Skeletal muscle cell (primary cell): ENCODE data around the gene PRPF19.

Experiments used
- DNase-seq: peaks from one replicate; pipeline ENCODE4 v3.0.0-alpha.2; 2010; ENCODE audit warnings: low read depth
- H3K4me3 ChIP-seq: 2 replicates; pipeline ENCODE4 v1.5.1; 2011; ENCODE audit warnings: low read depth, mild to moderate bottlenecking, control low read depth, low read length, moderate library complexity

Gene PRPF19

GRCh38 chr11:60906132-60906972, at the start of gene PRPF19:
PRPF19 (minus strand) TSS chr11:60906585; CDS start chr11:60906382, 203 bp downstream.
- H3K4me3 ChIP-seq: peak within 1 kb of the TSS; percentile 92
- DNase-seq: peak; percentile 73

GRCh38 chr11:60955571-60955970, 49.2 kb upstream of the PRPF19 start:
- no peak for DNase-seq
- H3K4me3 ChIP-seq: no peak overlapping the region

GRCh38 chr11:60954421-60954820, 48.0 kb upstream of the PRPF19 start:
- DNase-seq: no peak
- no peak overlapping the region for H3K4me3 ChIP-seq

GRCh38 chr11:60953781-60954180, 47.4 kb upstream of the PRPF19 start:
- no peak for DNase-seq
- no peak overlapping the region for H3K4me3 ChIP-seq

- H3K4me3 ChIP-seq: no peak overlapping the region
- DNase-seq: no peak
These were observed 46.4 kb upstream of the PRPF19 start for GRCh38 chr11:60952742-60953170.

GRCh38 chr11:60951904-60952741, 45.7 kb upstream of the PRPF19 start, which contains the start of gene SLC15A3:
SLC15A3 (minus strand) TSS chr11:60952176; CDS start chr11:60951551, 625 bp downstream.
- peak within 1 kb of the TSS; percentile 37 for H3K4me3 ChIP-seq
- DNase-seq: no peak

GRCh38 chr11:60951606-60951903, 45.2 kb upstream of the PRPF19 start:
- no peak for DNase-seq
- H3K4me3 ChIP-seq: peak overlapping the region; percentile 2

- no peak for DNase-seq
- H3K4me3 ChIP-seq: peak overlapping the region; percentile 2
These were observed 44.7 kb upstream of the PRPF19 start for GRCh38 chr11:60950933-60951605.

GRCh38 chr11:60950024-60950423, 43.6 kb upstream of the PRPF19 start:
- no peak overlapping the region for H3K4me3 ChIP-seq
- DNase-seq: no peak

GRCh38 chr11:60948250-60948649, 41.9 kb upstream of the PRPF19 start:
- no peak overlapping the region for H3K4me3 ChIP-seq
- no peak for DNase-seq

- DNase-seq: no peak
- H3K4me3 ChIP-seq: no peak overlapping the region
These were observed 41.3 kb upstream of the PRPF19 start for GRCh38 chr11:60947700-60948099.

- H3K4me3 ChIP-seq: no peak overlapping the region
- DNase-seq: no peak
These were observed 40.3 kb upstream of the PRPF19 start for GRCh38 chr11:60946601-60947264.

- no peak overlapping the region for H3K4me3 ChIP-seq
- no peak for DNase-seq
These were observed 38.9 kb upstream of the PRPF19 start for GRCh38 chr11:60945295-60945667.

- no peak for DNase-seq
- no peak overlapping the region for H3K4me3 ChIP-seq
These were observed 38.3 kb upstream of the PRPF19 start for GRCh38 chr11:60944490-60945294.

- no peak overlapping the region for H3K4me3 ChIP-seq
These were observed 36.7 kb upstream of the PRPF19 start for GRCh38 chr11:60942970-60943565.

GRCh38 chr11:60942219-60942618, 35.8 kb upstream of the PRPF19 start:
- no peak overlapping the region for H3K4me3 ChIP-seq
- DNase-seq: no peak

More at GRCh38 chr11:60942970-60943565, 36.7 kb upstream of the PRPF19 start:
- no peak for DNase-seq

- no peak overlapping the region for H3K4me3 ChIP-seq
- no peak for DNase-seq
These were observed 35.2 kb upstream of the PRPF19 start for GRCh38 chr11:60941371-60942119.

GRCh38 chr11:60939855-60940254, 33.5 kb upstream of the PRPF19 start:
- no peak for DNase-seq
- no peak overlapping the region for H3K4me3 ChIP-seq
